ENCODE results near the gene NTRK3. TPM values are rescaled to one million over a fixed set of nuclear protein-coding genes. Genes with fewer than 3 reads are reported as not detected.

The NTRK3 gene
- total and polyA plus RNA-seq, 10 donors: 0.33 to 6.6 (median 2.1) TPM

- no peak for TF ChIP-seq POLR2AphosphoS5 (IDR thresholded peaks at IDR 0.05)
- intact Hi-C loops (cut with DNase I; ENCODE audit: low total_unique reads): no loop called here
- no peak for DNase-seq
- H3K4me1 ChIP-seq: no peaks in the 10 kb centered on the region
- peak overlapping the region in 3 of 8 donors; percentile 20 to 55 (median 49) for H3K27ac ChIP-seq
- H3K27me3 ChIP-seq (replicated peaks in 1 of 7): no peaks in the 10 kb centered on the region
- H3K4me3 ChIP-seq: no peak overlapping the region
- WGBS, 5 donors: 78 to 89% (median 80%) methylated on average over 6 of the region's 6 CpGs
- no peaks in the 10 kb centered on the region for H3K9me3 ChIP-seq
- no peaks in the 10 kb centered on the region for H3K36me3 ChIP-seq
These were observed 306.8 kb downstream of the NTRK3 start for GRCh38 chr15:87949575-87950223.

GRCh38 chr15:87949151-87949574, 307.4 kb downstream of the NTRK3 start:
- H3K4me1 ChIP-seq: no peaks in the 10 kb centered on the region
- 53 to 84% (median 73%) methylated on average over 7 of the region's 7 CpGs for WGBS, 5 donors
- no peak for DNase-seq
- no peak overlapping the region for H3K4me3 ChIP-seq
- H3K36me3 ChIP-seq: no peaks in the 10 kb centered on the region
- H3K27me3 ChIP-seq (replicated peaks in 1 of 7): no peaks in the 10 kb centered on the region
- intact Hi-C loops (cut with DNase I; ENCODE audit: low total_unique reads): no loop called here
- H3K27ac ChIP-seq: peak overlapping the region in 3 of 8 donors; percentile 20 to 55 (median 49)
- H3K9me3 ChIP-seq: no peaks in the 10 kb centered on the region
- TF ChIP-seq POLR2AphosphoS5 (IDR thresholded peaks at IDR 0.05): no peak
- no peak for TF ChIP-seq CTCF (IDR thresholded peaks at IDR 0.05 in 8 of 11, conservative IDR thresholded peaks at IDR 0.05 in 3 of 11)
- TF ChIP-seq POLR2A (IDR thresholded peaks at IDR 0.05): no peak

GRCh38 chr15:87947560-87947959, 309.0 kb downstream of the NTRK3 start:
- no peaks in the 10 kb centered on the region for H3K9me3 ChIP-seq
- intact Hi-C loops (cut with DNase I; ENCODE audit: low total_unique reads): no loop called here
- H3K4me3 ChIP-seq: no peak overlapping the region
- no peaks in the 10 kb centered on the region for H3K36me3 ChIP-seq
- no peak overlapping the region for H3K27ac ChIP-seq
- H3K4me1 ChIP-seq: no peaks in the 10 kb centered on the region
- 47 to 74% (median 68%) methylated on average over 3 of the region's 3 CpGs for WGBS, 5 donors
- H3K27me3 ChIP-seq (replicated peaks in 1 of 7): no peaks in the 10 kb centered on the region
- TF ChIP-seq POLR2A (IDR thresholded peaks at IDR 0.05): no peak
- DNase-seq: no peak

- Histone ChIP-seq H3K4me3 (no peak overlapping the region), H3K4me1 (peaks cover 0 to 4% (median 1%) of the 10 kb centered on the region in 6 donors), H3K27me3 (replicated peaks in 1 of 7) (no peaks in the 10 kb centered on the region), H3K27ac (no peak overlapping the region), H3K9me3 (no peaks in the 10 kb centered on the region), H3K36me3 (no peaks in the 10 kb centered on the region)
- TF ChIP-seq POLR2A (IDR thresholded peaks at IDR 0.05) (no peak), CTCF (IDR thresholded peaks at IDR 0.05 in 8 of 11, conservative IDR thresholded peaks at IDR 0.05 in 3 of 11) (no peak), POLR2AphosphoS5 (IDR thresholded peaks at IDR 0.05) (no peak)
- WGBS, 5 donors: 81 to 92% (median 87%) methylated on average over 3 of the region's 3 CpGs
- intact Hi-C loops (cut with DNase I; ENCODE audit: low total_unique reads): no loop called here
- DNase-seq: no peak
These were observed 311.3 kb downstream of the NTRK3 start for GRCh38 chr15:87945246-87945645.

- Histone ChIP-seq H3K9me3 (no peaks in the 10 kb centered on the region), H3K4me3 (no peak overlapping the region), H3K4me1 (peaks cover 0 to 10% (median 4%) of the 10 kb centered on the region in 6 donors), H3K27me3 (replicated peaks in 1 of 7) (no peaks in the 10 kb centered on the region), H3K27ac (no peak overlapping the region), H3K36me3 (no peaks in the 10 kb centered on the region)
- no peak for DNase-seq
- WGBS, 5 donors: 79 to 80% (median 79%) methylated on average over 7 of the region's 7 CpGs
- intact Hi-C loops (cut with DNase I; ENCODE audit: low total_unique reads): no loop called here
- TF ChIP-seq POLR2A (IDR thresholded peaks at IDR 0.05): no peak
- TF ChIP-seq CTCF (IDR thresholded peaks at IDR 0.05 in 8 of 11, conservative IDR thresholded peaks at IDR 0.05 in 3 of 11): no peak
- TF ChIP-seq POLR2AphosphoS5 (IDR thresholded peaks at IDR 0.05): no peak
These were observed 311.8 kb downstream of the NTRK3 start for GRCh38 chr15:87944691-87945090.
